ENCODE data around the gene GOLGB1. TPM values are rescaled to one million over a fixed set of nuclear protein-coding genes. Genes with fewer than 3 reads are reported as not detected.
"Not testable (repeated sequence)": the region's sequence is repeated elsewhere in the genome, so short reads cannot be mapped to it uniquely, and the experiment has no call there.

GOLGB1 gene
- total and polyA plus RNA-seq, 2 experiments from 2014 or later: 40.2 to 70.2 TPM

DNA sequence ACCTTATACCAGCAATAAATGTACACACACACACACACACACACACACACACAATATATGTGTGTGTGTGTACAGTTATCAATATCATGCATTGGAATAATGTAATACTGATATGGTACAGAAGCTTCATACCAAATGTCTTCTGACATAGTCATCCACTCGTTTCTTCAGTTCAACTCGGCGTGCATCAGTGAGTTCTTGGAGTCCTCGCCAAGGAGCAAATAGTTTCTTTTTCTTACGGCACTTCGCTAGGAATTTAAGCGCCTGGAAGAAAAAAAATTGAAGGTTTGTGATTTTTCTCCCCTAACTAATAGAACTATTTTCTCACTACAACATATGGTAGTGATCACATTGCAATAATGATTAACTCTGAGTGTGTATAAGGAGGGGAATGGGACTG, 32.1 kb upstream of the GOLGB1 start:
- no peak overlapping the region for H3K4me3 ChIP-seq
- no peak overlapping the region for H3K4me2 ChIP-seq
- no peak overlapping the region for H3K27ac ChIP-seq
- H3K36me3 ChIP-seq (replicated peaks; ENCODE audit: insufficient read depth, low read depth): no peaks in the 10 kb centered on the region
- TF ChIP-seq EZH2 (IDR thresholded peaks at IDR 0.05; ENCODE audit: borderline replicate concordance) (no peak), CTCF (IDR thresholded peaks at IDR 0.05; ENCODE audit: poor library complexity) (no peak), EZH2phosphoT487 (IDR thresholded peaks at IDR 0.05; ENCODE audit: low read depth, severe bottlenecking, unreplicated experiment) (no peak)
- H2AFZ ChIP-seq: no peak overlapping the region
- no peak for DNase-seq (ENCODE audit: low spot score)
- no peaks in the 10 kb centered on the region for H4K20me1 ChIP-seq (ENCODE audit: insufficient read depth, poor library complexity, severe bottlenecking)
- H3K79me2 ChIP-seq: no peaks in the 10 kb centered on the region
- no peaks in the 10 kb centered on the region for H3K9me3 ChIP-seq (ENCODE audit: low read depth)
- no peaks in the 10 kb centered on the region for H3K9me2 ChIP-seq (replicated peaks; ENCODE audit: insufficient read depth)
- 98% methylated on average over 7 of the region's 7 CpGs for WGBS (ENCODE audit: low lambda C conversion rate, missing lambda C conversion rate)
- H3K27me3 ChIP-seq: no peaks in the 10 kb centered on the region
- H3K4me1 ChIP-seq (ENCODE audit: insufficient read depth): no peaks in the 10 kb centered on the region

DNA sequence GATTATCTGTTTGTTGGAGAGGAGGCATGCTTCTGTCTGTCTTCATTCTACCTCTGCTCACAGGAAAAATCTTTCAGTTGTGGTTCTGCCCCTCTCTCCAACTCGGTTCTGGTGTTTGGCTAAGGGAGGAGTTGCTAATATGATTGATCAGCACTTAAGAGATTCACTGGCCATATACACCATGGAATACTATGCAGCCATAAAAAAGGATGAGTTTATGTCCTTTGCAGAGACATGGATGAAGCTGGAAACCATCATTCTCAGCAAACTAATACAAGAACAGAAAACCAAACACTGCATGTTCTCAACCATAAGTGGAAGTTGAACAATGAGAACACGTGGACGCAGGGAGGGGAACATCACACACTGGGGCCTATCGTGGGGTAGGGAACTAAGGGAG, 25.6 kb upstream of the GOLGB1 start:
- not testable (repeated sequence) for H3K4me1 ChIP-seq (ENCODE audit: insufficient read depth); H3K4me2 ChIP-seq; H2AFZ ChIP-seq; H3K9me2 ChIP-seq (replicated peaks; ENCODE audit: insufficient read depth); H3K27ac ChIP-seq; DNase-seq (ENCODE audit: low spot score); H3K4me3 ChIP-seq; H3K79me2 ChIP-seq; H3K27me3 ChIP-seq; H4K20me1 ChIP-seq (ENCODE audit: insufficient read depth, poor library complexity, severe bottlenecking); H3K9me3 ChIP-seq (ENCODE audit: low read depth); H3K36me3 ChIP-seq (replicated peaks; ENCODE audit: insufficient read depth, low read depth)
- over 99% methylated on average over 4 of the region's 4 CpGs for WGBS (ENCODE audit: low lambda C conversion rate, missing lambda C conversion rate)

DNA sequence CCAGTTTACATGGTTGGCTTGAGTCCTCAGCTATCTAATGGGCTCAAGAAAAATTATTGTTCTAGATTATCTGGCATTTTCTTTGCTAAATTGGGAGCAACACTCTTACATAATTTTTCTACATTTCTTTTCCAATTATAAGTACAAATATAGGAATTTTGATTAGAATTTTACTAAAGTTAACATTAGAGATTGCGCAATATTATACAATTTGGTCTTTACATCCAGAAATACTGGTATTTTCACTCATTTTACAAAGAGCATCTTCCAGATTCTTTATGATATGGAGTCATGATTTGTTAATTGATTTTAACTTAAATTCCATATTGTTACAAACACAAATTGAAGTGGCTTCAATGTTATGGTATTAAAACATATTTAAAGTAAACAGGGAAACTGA, 19.7 kb upstream of the GOLGB1 start:
- Histone ChIP-seq H3K27me3 (no peaks in the 10 kb centered on the region), H2AFZ (no peak overlapping the region), H3K36me3 (replicated peaks; ENCODE audit: insufficient read depth, low read depth) (peaks cover 6% of the 10 kb centered on the region), H3K4me1 (ENCODE audit: insufficient read depth) (no peaks in the 10 kb centered on the region), H3K4me3 (no peak overlapping the region), H3K27ac (no peak overlapping the region), H4K20me1 (ENCODE audit: insufficient read depth, poor library complexity, severe bottlenecking) (no peaks in the 10 kb centered on the region), H3K4me2 (no peak overlapping the region), H3K79me2 (no peaks in the 10 kb centered on the region), H3K9me3 (ENCODE audit: low read depth) (no peaks in the 10 kb centered on the region), H3K9me2 (replicated peaks; ENCODE audit: insufficient read depth) (no peaks in the 10 kb centered on the region)
- TF ChIP-seq EZH2 (IDR thresholded peaks at IDR 0.05; ENCODE audit: borderline replicate concordance) (no peak), EZH2phosphoT487 (IDR thresholded peaks at IDR 0.05; ENCODE audit: low read depth, severe bottlenecking, unreplicated experiment) (no peak), CTCF (IDR thresholded peaks at IDR 0.05; ENCODE audit: poor library complexity) (no peak)
- no peak for DNase-seq (ENCODE audit: low spot score)
- 94% methylated on average over 1 of the region's 1 CpG for WGBS (ENCODE audit: low lambda C conversion rate, missing lambda C conversion rate)

DNA sequence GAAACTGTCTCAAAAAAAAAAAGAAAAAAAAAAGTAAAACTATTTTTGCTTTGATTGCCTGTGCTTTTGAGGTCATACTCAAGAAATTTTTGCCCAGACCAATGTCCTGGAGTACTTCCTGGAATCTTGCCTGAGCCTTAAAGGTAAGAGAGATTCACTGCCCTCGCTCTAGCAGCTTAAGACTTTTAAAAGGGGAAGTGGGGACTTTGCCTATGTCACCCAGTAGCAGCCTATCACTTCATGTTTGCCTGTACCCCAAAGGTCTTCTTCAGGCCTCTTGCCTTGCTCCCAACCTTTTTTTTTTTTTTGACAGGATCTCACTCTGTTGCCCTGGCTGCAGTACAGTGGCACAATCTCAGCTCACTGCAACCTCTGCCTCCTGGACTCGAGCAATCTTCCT, 18.9 kb upstream of the GOLGB1 start:
- H3K9me3 ChIP-seq (ENCODE audit: low read depth): no peaks in the 10 kb centered on the region
- H3K27me3 ChIP-seq: no peaks in the 10 kb centered on the region
- H2AFZ ChIP-seq: no peak overlapping the region
- no peak for TF ChIP-seq EZH2phosphoT487 (IDR thresholded peaks at IDR 0.05; ENCODE audit: low read depth, severe bottlenecking, unreplicated experiment)
- no peak for TF ChIP-seq CTCF (IDR thresholded peaks at IDR 0.05; ENCODE audit: poor library complexity)
- TF ChIP-seq EZH2 (IDR thresholded peaks at IDR 0.05; ENCODE audit: borderline replicate concordance): no peak
- H3K79me2 ChIP-seq: no peaks in the 10 kb centered on the region
- H3K4me1 ChIP-seq (ENCODE audit: insufficient read depth): no peaks in the 10 kb centered on the region
- no peaks in the 10 kb centered on the region for H3K9me2 ChIP-seq (replicated peaks; ENCODE audit: insufficient read depth)
- 64% methylated on average over 2 of the region's 2 CpGs for WGBS (ENCODE audit: low lambda C conversion rate, missing lambda C conversion rate)
- H3K4me2 ChIP-seq: no peak overlapping the region
- no peak overlapping the region for H3K27ac ChIP-seq
- no peak for DNase-seq (ENCODE audit: low spot score)
- peaks cover 6% of the 10 kb centered on the region for H3K36me3 ChIP-seq (replicated peaks; ENCODE audit: insufficient read depth, low read depth)
- H4K20me1 ChIP-seq (ENCODE audit: insufficient read depth, poor library complexity, severe bottlenecking): no peaks in the 10 kb centered on the region
- no peak overlapping the region for H3K4me3 ChIP-seq
